Measurements from ENCODE around the gene TMEM236.
A peak's percentile ranks its signal among the peaks of the same experiment; 100 is the strongest.
"Not testable (repeated sequence)": the region's sequence is repeated elsewhere in the genome, so short reads cannot be mapped to it uniquely, and the experiment has no call there.

Gene TMEM236

GRCh38 chr10:17751781-17752445 lies at the start of gene TMEM236:
TSS of gene TMEM236 (plus strand) at chr10:17752201. CDS start at chr10:17752296, 95 bp downstream.
- no peak for DNase-seq (ENCODE audit: low spot score)

- no peak for DNase-seq (ENCODE audit: low spot score)
Observed at GRCh38 chr10:17703706-17704105, 48.3 kb upstream of the TMEM236 start.

DNA sequence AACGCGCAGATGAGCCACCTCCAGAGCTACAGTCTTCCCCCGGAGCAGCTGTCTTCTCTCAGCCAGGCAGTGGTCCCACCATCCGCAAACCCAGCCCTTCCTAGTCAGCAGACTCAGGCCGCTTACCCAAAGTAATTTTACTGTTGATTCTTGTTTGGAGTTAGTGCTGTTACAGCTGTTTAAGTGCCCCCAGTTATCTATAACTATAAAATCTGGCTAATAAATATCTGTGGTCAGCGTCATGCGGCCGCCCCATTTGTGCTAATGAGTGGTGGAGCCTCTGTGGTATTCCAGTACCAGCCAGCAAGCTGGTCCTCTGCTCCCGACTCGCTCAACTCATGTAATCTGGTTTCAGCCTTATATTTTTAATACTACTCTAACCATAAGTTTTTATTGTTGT lies 43.2 kb upstream of the TMEM236 start:
- DNase-seq (ENCODE audit: low spot score) = no peak

DNA sequence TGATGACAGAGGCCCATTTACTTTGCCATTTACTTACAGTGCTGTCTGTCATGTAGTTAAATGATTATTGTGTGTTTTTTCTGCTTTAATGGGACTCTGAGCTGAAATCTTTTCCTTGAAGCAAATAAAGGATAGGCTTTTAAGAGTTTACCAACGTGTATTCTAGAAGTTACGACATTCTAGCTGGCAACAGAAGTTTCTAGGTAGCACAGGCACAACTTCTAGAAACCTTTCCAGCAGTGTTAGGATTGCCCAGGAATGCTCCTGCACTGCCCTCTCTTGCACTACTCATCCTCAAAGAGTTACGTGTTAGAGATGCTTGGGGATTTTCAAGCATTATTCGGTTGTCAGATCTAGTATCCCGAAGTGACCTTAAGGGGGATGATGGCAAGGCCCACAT lies 42.5 kb upstream of the TMEM236 start:
- DNase-seq (ENCODE audit: low spot score) = no peak

DNA sequence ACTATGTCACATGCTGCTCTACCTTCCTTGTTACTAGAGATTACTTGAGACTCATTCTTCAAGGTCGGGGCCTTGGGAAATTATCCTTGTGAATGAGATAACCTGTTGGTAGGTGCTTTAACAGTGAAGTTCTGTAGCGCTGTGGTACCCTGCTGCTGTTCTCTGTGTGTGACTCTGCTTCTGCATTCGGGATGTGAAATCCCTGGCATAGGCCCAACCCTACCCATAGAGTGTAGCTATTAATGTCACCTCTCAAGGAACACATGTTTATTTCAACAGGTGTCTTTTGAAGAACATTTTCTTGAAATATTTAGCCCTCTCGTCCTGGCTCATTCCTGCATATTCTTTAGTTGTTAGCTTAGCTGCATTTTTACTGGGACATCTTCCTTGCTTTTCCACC lies 41.8 kb upstream of the TMEM236 start:
- no peak for DNase-seq (ENCODE audit: low spot score)

DNA sequence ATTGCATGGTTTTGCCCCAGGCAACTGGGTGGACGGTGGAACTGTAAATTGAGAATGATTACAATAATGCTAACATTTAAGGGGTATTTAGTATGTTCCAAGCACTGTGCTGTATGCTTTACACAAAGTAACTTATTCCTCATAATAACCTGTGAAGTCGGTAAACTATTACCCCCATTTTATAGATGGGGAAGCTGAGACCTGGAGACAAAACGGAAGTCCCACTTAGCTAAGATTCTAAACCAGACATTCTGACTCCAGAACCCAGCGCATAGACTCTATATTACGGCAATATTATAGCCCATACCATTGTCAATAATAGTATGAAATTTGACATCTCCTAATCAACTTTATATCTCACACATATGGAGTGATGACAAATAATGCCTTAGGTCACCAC lies 39.9 kb upstream of the TMEM236 start:
- no peak for DNase-seq (ENCODE audit: low spot score)

GRCh38 chr10:17712717-17713471 lies 39.1 kb upstream of the TMEM236 start:
- no peak for DNase-seq (ENCODE audit: low spot score)

GRCh38 chr10:17713758-17714157 lies 38.2 kb upstream of the TMEM236 start:
- no peak for DNase-seq (ENCODE audit: low spot score)

GRCh38 chr10:17716161-17716560 lies 35.8 kb upstream of the TMEM236 start:
- no peak for DNase-seq (ENCODE audit: low spot score)

- not testable (repeated sequence) for DNase-seq (ENCODE audit: low spot score)
Observed at GRCh38 chr10:17722317-17723014, 29.5 kb upstream of the TMEM236 start.

DNA sequence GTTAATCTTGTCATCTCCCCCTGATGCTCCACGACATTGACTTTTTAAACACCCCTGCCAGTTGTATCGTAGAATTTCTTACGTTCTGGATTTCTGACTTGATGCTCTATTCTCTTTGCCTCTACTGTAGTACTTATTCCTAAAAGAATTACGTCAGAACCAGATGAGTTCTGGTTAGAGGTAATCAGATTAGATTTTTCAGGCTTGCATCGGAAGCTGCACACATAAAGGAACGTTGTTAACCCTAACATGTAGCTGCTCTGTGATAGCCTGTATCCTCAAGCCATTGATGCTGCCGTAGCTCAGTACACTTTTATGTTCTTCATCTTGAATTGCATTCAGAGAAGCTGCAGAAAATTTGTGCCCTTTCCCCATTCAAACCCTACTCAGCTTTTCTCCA lies 26.3 kb upstream of the TMEM236 start:
- DNase-seq (ENCODE audit: low spot score) = no peak

- DNase-seq (ENCODE audit: low spot score) = no peak
Observed at GRCh38 chr10:17729630-17730029, 22.4 kb upstream of the TMEM236 start.

DNA sequence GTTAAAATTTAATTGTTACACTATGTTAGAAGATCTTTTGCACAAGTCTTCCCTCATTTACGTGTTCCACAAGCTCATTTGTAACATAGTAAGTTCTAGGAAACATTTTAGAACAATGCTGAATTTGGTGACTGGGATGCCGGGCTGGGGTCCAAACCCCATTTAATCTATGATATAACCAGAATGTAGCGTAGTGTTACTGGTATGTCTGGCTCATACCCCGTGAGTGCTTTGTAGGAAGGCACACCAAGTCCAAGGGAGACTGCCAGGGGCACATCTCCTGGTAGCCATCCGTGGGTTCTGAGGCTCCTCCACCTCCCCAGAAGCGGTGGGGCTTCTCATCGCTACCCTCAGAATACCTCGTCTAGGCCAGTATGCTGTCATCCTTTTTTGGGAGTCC lies 21.3 kb upstream of the TMEM236 start:
- DNase-seq (ENCODE audit: low spot score) = no peak

GRCh38 chr10:17731331-17732020 lies 20.5 kb upstream of the TMEM236 start:
- DNase-seq (ENCODE audit: low spot score) = no peak

DNA sequence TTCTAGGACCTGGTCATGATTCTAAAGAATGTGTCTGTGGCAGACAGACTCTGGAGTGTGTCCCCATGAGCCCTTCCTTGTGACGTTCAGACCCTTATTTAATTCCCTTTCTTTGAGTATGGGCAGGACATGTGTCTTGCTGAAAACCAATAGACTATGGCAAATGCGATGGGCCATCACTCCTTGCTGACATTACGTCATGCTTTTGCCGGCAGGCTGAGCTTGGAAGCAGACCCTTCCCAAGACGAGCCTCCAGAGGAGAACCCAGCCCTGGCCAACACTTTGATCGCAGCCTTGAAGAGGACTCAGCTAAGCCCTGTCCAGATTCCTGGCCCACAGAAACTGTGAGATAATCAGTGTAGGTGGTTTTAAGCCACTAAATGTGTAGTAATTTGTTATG lies 18.4 kb upstream of the TMEM236 start:
- no peak for DNase-seq (ENCODE audit: low spot score)

GRCh38 chr10:17734432-17735080 lies 17.4 kb upstream of the TMEM236 start:
- no peak for DNase-seq (ENCODE audit: low spot score)

DNA sequence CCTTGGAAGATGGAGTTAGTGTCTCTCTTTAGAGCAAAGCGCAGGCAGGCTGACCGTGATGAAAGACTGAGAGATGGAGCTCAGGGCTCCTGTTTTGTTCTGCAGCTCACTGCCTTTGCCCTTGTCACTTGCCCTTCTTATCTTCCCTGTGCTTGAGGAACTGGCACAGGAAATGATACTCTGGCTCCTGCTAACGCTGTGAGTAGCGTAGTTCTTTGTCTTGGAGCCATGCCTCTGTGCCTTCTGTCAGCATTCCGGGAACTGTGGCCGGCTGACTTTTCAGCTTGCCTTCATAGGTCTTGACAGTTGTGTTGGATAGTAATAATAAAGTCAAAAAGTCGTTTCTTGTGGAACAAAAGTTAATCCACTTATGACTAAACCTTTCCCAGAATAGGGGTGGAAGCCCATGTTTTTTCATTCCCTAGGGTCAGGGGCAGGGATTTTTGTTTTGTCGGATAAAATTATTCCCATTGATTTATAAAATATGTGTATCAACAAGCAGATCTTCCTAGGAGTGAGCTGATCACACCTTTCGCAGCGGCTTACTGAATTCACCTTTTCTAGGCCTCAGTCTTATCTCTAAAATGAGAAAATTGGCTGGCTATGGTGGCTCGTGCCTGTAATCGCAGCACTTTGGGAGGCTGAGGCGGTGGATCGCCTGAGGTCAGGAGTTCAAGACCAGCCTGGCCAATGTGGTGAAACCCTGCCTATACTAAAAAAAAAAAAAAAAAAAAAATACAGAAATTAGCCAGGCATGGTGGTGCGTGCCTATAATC lies 16.6 kb upstream of the TMEM236 start:
- no peak for DNase-seq (ENCODE audit: low spot score)

- DNase-seq (ENCODE audit: low spot score) = no peak
Observed at GRCh38 chr10:17736223-17736622, 15.8 kb upstream of the TMEM236 start.

- peak; percentile 59 for DNase-seq (ENCODE audit: low spot score)
Observed at GRCh38 chr10:17737027-17737965, 14.7 kb upstream of the TMEM236 start.

DNA sequence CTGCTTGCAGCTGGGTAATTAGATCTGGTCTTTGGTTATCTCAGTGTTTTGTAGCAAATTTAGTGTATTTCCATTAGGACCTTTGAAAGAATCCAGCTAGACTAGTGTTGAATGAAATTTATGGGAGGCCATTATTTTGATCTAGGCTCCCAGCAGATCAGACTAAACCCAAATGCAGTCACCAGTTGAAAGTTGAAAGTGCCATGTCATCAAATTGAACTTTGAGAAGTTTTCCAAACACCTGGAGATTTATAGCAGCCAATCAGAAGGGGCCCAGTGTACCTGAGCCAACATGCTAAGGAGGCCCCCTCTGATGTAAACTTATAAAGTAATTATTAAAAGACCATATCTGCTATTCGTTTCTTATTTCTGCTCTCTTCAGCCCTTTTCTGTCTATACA lies 11.3 kb upstream of the TMEM236 start:
- no peak for DNase-seq (ENCODE audit: low spot score)

Measured in CD4-positive, alpha-beta T cell treated with Interleukin-2 at 100 ng/mL for 4 hours (primary cell).